ENCODE results near the gene DDX41.
A peak's percentile ranks its signal among the peaks of the same experiment; 100 is the strongest.
"Not testable (repeated sequence)": the region's sequence is repeated elsewhere in the genome, so short reads cannot be mapped to it uniquely, and the experiment has no call there.

DDX41 gene

GRCh38 chr5:177537389-177538361 lies 20.9 kb upstream of the DDX41 start:
- DNase-seq = peak; percentile 1

- no peak for DNase-seq
Measured at GRCh38 chr5:177536386-177536785, 19.6 kb upstream of the DDX41 start.

GRCh38 chr5:177535125-177535524 lies 18.4 kb upstream of the DDX41 start:
- no peak for DNase-seq

- not testable (repeated sequence) for DNase-seq
Measured at GRCh38 chr5:177534433-177534832, 17.7 kb upstream of the DDX41 start.

GRCh38 chr5:177531209-177531940 lies 14.6 kb upstream of the DDX41 start:
- no peak for DNase-seq

GRCh38 chr5:177530638-177531037 lies 13.9 kb upstream of the DDX41 start:
- DNase-seq = no peak

- no peak for DNase-seq
Measured at GRCh38 chr5:177529247-177530203, 12.8 kb upstream of the DDX41 start.

GRCh38 chr5:177528631-177529030 lies 11.9 kb upstream of the DDX41 start:
- DNase-seq = no peak

GRCh38 chr5:177527595-177527994 lies 10.8 kb upstream of the DDX41 start:
- no peak for DNase-seq

GRCh38 chr5:177526791-177527190 lies 10.0 kb upstream of the DDX41 start:
- no peak for DNase-seq

GRCh38 chr5:177526191-177526590 lies 9.4 kb upstream of the DDX41 start:
- no peak for DNase-seq

- no peak for DNase-seq
Measured at GRCh38 chr5:177524941-177525655, 8.3 kb upstream of the DDX41 start.

GRCh38 chr5:177524539-177524900 lies 7.8 kb upstream of the DDX41 start:
- no peak for DNase-seq

GRCh38 chr5:177523711-177524538 lies 7.2 kb upstream of the DDX41 start:
- DNase-seq = no peak

GRCh38 chr5:177520916-177521513 lies 4.3 kb upstream of the DDX41 start:
- no peak for DNase-seq

- DNase-seq = no peak
Measured at GRCh38 chr5:177520271-177520670, 3.5 kb upstream of the DDX41 start.

GRCh38 chr5:177519463-177520235 lies 2.9 kb upstream of the DDX41 start:
- DNase-seq = no peak

GRCh38 chr5:177515580-177515979 lies 1.2 kb downstream of the DDX41 start:
- DNase-seq = no peak

GRCh38 chr5:177514541-177514940 lies 2.2 kb downstream of the DDX41 start:
- no peak for DNase-seq

- no peak for DNase-seq
Measured at GRCh38 chr5:177513500-177513899, 3.3 kb downstream of the DDX41 start.
